Measurements from ENCODE around the gene RNU5B-1.

The RNU5B-1 gene

DNA sequence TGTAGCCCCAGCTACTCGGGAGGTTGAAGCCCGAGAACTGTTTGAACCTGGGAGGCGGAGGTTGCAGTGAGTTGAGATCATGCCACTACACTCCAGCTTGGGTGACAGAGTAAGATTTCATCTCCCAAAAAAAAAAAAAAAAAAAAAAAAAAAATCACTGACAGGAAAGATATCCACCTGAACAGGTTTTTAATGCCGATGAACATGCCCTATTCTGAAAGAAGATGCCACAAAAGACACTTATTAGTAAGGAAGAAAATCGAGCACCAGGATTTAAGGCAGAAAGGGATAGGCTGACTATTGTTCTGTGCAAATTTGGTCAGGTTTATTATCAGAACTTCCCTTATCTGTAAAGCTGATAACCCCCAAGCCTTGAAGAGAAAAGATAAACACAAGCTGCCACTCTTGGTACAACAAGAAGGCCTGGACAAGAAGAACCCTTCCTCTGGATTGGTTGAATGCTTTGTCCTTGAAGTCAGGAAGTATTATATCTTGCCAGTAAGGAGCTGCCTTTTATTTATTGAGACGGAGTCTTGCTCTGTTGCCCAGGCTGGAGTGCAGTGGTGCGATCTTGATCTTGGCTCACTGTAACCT lies 15.1 kb upstream of the RNU5B-1 start:
- DNase-seq = no peak

DNA sequence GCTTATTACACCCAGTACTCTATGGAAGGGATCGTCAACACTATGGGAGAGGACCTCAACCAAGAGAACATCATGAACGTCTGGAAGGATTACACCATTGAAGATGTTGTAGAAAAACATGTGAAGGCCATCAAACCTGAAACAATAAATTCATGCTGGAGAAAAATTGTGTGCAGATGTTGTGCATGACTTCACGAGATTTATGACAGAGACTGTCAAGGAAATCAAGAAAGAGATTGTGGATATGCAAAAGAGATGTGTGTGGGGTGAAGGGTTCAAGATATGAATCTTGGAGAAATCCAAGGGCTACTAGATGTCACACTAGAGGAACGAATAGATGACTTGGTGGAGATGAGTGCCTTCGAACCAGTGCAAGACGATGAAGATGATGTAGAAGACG lies 14.2 kb upstream of the RNU5B-1 start:
- DNase-seq = no peak

DNA sequence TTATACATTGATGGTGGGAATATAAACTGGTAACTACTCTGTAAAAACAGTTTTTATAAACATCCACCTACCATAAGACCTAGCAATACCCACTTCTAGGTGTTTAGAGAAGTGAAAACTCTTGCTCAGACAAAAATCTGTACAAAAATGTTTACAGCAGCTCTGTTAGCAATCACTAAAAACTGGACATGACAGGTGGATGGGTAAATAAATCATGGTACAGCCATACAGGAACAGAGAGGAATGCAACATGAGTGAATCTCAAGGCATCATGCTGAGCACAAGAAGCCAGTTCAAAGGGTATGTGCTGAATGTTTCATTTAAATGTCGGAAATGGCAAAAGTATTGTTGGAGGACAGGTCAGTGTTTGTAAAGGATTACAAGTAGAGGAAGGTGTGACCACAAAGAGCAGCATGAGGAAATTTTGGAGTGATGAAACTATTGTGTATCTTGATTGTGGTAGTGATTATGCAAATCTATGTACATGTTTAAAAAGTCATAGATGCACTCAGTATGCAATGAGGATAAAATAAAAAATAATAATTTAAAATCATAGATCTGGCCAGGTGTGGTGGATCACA lies 11.4 kb upstream of the RNU5B-1 start:
- DNase-seq = no peak

DNA sequence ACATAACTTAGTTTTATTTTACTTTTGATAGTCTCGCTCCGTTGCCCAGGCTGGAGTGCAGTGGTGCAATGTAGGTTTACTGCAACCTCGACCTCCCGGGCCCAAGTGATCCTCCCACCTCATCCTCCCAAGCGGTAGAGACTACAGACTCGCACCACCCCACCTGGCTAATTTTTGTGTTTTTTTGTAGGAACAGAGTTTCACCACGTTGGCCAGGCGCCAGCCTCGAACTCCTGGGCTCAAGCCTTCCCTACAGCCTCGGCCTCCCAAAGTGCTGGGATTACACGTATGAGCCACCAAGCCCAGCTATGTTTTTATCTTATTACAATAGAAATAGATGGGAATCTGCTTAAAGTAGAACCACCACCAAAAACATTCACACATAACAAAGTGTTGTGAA lies 5.7 kb upstream of the RNU5B-1 start:
- DNase-seq = no peak

DNA sequence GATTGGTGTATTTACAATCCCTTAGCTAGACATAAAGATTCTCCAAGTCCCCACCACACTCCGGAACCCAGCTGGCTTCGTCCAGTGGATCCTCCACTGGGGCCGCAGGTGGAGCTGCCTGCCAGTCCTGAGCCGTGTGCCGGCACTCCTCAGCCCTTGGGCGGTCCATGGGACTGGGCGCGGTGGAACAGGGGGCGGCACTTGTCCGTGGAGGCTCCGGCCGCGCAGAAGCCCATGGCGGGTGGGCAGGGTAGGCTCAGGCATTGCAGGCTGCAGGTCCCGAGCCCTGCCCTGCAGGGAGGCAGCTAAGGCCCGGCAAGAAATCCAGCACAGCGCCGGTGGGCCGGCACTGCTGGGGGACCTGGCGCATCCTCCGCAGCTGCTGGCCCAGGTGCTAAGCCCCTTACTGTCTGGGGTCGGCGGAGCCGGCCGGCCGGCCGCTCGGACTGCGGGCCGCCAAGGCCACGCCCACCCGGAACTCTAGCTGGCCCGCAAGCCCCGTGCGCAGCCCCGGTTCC lies 3.5 kb upstream of the RNU5B-1 start:
- no peak for DNase-seq

DNA sequence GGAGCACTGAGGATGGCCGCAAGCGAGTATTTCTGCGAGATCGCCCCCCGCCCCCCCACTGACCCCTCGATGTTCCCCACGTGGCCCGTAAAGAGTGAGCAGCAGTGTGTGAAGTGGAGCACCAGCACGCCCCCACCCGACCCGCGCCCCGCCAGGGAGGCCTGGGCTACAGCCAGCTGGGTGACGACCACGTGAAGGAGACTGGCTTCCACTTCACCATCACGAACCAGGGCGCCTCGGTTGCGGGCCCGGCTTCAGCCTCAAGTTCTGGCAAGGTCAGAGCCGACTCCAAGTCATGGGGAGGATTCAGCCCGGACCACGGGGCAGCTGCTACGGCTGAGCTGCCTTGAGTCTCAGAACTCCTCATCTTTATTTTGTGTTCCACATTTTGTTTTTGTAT lies 2.4 kb upstream of the RNU5B-1 start:
- DNase-seq = no peak

DNA sequence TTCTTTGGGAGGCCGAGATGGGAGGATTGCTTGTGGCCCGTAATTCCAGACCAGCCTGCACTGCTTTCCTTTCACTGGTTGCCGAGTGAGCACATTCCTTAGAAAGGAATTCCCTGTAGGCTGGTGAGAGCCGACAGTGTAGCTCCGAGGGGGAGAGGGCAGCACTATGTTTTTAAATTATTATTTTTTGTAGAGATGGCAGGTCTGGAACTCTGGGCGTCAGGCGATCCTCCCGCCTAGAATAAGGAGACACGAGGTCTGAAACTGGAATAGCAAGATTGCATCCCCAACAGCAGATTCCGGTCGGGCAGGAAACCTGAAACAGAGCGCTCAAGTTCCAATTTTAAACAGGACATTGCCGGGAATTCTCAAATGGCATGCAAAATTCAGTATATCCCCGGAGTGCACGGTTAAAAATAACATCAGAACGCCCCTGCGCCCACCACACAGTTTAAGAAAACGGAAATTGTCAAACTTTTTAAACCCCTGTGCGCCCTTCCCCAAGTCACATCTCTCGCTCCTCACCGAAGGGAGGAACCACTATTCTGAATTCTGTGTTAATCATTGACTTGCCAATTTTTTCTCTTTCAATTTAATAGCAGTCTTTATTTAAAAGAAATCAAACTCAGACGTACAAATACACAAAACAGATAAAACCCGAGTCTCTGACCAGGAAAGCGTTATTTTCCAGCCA lies 643 bp upstream of the RNU5B-1 start:
- DNase-seq = peak; percentile 29

DNA sequence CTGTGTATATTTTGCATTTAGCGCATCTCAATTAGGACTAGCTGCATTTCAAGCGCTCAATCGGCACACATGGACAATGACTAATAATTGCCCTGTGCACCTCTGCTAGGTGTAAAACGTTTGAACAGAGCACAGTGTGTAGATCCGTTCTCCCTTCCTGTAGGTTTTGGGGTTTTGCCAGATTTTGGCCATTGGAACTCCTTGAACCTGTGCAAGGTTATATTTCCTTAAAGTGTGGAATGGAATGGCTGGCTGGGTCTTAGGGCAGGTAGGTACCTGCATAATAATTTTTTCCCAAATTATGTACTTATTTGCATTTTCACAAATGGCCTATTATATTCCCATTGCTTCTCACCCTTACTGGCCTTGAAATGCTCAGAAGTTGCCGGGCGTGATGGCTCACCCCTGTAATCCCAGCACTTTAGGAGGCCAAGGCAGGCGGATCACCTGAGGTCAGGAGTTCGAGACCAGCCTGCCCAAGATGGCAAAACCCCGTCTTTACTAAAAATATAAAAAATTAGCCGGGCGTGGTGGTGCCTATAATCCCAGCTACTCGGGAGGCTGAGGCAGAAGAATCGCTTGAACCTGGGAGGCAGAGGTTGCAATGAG lies 777 bp downstream of the RNU5B-1 start:
- no peak for DNase-seq

DNA sequence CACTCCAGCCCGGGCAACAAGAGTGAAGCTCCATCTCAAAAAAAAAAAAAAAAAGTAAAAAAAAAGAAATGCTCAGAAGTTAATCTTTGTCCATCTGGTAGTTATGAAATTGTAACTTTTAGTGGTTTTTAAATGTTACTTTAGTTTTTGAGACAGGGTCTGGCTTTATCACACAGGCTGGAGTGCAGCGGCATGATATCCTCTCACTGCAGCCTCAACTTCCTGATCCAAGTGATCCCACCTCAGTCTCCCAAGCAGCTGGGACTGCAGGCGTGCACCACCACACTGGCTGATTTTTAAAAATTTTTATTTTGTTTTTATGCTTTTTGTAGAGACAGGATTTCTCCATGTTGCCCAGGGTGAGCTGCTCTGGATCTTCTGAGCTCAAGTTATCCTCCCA lies 1.3 kb downstream of the RNU5B-1 start:
- no peak for DNase-seq

DNA sequence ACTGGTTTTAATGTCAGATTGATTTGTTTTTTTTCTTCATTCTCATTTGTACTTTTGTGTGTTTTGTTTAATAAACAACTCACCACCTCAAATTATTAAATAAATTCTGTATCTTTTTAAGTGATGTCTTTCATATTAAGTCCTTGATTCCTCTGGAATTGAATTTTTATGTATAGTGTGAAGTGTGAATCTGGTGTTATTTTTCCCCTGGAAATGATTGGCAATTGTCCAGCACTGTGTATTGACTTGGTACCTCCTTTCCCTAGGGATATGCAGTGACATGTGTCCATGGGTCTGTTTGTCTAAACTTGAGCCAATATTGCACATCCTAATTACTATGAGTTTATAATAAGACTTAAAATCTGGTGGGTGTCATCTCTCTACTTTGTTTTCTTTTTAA lies 2.1 kb downstream of the RNU5B-1 start:
- DNase-seq = no peak

DNA sequence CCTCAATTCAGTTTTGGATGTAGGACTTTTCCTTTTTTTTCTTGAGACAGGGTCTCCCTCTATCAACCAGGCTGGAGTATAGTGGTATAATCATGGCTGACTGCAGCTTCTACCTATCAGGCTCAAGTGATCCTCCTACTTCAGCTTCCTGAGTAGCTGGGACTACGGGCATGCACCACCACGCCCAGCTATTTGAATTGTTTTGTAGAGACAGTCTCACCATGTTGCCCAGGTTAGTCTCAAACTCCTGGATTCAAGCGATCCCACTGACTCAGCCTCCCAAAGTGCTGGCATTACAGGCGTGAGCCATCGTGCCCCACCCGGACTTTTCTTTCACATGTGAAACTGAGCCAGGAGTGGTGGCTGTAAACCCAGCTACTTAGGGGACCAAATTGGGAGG lies 3.5 kb downstream of the RNU5B-1 start:
- no peak for DNase-seq

DNA sequence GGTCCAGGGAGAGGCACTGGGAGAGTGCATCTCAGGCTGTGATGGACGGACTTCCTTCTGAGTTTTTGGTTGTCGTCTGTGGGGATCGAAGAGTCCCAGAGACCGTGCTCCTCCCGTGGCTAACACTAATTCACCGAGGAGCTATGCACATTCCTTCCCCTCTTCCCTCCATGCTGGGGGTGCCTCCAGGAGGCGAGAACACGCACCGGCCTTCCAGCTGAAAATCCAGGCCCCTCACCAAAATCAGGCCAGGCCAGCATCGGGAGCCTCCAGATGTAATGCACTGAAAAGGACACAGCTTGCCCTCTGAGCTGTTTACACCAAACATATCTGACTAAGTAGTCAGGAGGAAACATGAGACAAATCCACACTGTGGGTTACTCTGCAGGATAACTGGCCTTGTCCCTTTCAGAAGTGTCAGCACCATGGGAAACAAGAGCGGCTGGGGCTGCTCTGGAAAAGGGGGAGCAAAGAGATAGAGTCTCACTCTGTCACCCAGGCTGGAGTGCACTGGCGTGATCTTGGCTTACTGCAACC lies 5.5 kb downstream of the RNU5B-1 start:
- no peak for DNase-seq

DNA sequence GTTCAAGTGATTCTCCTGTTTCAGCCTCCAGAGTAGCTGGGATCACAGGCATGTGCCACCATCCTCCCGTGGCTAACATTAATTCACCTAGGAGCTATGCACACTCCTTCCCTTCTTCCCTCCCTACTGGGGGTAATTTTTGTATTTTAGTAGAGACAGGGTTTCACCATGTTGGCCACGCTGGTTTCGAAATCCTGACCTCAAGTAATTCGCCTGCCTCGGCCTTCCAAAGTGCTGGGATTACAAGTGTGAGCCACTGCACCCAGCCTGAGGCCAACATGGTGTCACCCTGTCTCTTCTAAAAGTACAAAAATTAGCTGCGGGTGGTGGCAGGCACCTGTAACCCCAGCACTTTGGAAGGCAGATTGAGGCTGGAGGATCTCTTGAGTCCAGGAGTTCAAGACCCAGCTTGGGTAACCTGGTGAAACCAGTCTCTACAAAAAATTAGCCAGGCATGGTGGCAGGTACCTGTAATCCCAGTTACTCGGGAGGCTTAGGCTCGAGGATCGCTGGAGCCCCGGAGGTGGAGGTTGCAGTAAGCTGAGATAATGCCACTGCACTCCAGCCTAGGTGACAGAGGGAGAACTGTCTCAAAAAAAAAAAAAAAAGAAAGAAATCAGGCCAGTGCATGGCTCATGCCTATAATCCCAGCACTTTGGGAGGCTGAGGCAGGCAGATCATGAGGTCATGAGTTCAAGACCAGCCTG lies 6.1 kb downstream of the RNU5B-1 start:
- DNase-seq = no peak

DNA sequence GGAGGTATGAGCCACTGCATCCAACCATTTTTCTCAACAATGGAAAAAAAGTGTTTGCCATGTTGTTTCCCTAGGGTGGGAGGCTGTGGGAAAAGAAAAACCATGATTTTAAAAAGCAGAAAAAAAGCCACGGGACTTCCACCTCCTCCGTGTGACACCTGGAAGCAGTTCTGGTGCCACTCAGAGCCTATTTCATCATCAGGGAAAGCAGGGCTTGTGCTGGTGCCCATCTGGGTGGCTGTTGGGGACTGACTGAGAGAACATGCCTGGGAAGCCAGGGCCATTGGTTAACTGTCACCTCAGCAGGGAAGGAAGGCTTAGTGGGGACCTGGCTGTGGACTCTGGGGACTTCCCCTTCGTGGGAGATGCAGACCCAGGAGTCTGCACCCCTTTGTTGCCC lies 7.3 kb downstream of the RNU5B-1 start:
- DNase-seq = no peak

DNA sequence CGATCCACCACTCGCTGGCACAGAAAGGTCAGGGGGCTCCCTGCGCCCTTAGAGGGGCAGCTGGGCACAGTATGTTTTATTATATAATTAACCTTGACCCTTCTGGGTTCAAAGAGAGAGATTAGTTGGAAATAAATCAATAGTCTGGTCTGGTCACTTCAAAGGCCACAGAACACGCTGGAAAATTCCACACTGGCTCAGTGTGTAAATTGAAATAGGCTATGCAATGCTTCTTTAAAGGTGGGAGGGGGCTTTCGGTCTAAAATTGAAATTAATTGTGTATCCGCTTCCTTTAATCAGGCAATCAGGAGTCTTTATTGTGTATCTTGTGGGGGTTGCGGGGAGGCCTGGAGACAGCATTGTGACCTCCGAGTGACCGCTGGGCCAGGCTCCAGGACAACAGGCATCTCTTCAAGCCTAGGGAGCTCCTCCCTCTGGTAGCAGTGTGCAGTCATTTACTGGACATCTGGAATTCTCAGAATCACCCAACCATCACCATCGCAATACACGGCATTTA lies 8.0 kb downstream of the RNU5B-1 start:
- no peak for DNase-seq

DNA sequence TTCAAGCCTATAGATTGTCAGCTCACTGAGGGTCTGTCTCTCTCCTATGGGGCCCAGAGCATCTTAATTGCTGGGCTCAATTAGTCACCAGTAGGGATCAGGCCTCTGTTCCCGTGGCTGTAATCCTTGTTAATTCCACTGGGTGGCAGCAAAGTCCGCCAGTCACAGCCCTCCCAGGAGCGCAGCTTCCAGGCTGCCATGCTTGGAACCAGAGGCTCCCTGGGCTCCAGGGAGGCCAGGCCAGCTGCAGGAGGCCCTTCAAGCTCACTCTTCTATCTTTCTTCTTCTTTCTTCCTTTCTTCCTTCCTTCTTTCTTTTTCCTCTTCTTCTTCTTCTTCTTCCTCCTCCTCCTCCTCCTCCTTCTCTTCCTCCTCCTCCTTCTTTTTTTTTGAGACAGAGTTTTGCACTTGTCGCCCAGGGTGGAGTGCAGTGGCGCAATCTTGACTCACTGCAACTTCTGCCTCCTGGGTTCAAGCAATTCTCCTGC lies 14.4 kb downstream of the RNU5B-1 start:
- peak; percentile 62 for DNase-seq

DNA sequence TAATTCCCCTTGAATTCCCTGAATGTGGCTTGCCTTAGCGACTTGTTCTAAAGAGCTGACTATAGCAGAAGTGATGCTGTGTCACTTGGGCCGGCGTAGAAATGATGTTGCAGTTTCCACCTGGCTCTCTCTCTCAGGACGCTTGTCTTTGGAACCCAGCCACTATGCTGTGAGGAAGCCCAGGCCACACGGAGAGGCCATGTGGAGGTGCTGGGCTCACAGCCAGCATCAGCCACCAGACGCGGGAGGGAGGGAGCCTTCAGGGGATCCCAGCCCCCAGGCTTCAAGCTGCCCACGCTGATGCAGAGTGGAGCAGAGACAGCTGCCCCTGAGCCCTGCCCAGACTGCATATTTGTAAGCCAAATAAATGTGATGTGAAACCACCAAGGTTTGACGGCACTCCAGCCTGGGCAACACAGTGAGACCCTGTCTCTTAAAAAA lies 18.6 kb downstream of the RNU5B-1 start:
- DNase-seq = no peak

DNA sequence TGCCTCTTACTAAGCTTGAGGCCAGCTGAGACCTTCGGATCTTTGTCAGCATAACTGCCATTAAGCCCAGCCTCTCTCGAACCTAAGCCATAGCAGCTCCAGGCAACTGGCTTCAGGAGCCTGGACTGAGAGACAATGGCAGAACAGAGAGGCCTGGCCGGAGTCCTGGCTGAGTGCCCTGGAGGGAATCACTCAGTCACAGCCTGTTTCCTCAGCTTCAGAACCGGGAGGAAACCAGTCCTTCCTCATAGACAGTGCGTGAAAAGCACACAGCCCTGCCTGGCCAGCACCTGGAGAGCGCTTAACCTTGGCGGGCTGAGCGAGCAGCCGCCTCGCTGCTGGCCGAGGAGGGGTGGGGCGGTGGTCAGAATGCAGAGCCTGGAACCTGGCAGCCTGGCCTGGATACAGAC lies 21.6 kb downstream of the RNU5B-1 start:
- no peak for DNase-seq

DNA sequence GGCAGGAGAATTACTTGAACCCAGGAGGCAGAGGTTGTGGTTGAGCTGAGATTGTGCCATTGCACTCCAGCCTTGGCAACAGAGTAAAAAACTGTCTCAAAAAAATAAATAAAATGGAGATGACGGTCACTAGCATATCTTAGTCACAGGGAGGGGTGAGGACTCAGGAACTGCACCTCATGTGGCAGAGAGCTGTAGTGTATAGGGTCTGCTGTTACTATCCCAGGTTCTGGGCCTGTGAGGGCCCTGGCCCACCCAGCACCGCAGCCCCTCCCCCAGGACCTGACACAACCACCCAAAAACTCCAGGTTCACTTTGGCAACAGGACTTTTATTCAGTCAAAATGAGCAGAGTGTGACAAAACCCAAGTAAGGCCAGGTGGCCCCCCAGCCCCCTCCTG lies 22.3 kb downstream of the RNU5B-1 start:
- DNase-seq = no peak

DNA sequence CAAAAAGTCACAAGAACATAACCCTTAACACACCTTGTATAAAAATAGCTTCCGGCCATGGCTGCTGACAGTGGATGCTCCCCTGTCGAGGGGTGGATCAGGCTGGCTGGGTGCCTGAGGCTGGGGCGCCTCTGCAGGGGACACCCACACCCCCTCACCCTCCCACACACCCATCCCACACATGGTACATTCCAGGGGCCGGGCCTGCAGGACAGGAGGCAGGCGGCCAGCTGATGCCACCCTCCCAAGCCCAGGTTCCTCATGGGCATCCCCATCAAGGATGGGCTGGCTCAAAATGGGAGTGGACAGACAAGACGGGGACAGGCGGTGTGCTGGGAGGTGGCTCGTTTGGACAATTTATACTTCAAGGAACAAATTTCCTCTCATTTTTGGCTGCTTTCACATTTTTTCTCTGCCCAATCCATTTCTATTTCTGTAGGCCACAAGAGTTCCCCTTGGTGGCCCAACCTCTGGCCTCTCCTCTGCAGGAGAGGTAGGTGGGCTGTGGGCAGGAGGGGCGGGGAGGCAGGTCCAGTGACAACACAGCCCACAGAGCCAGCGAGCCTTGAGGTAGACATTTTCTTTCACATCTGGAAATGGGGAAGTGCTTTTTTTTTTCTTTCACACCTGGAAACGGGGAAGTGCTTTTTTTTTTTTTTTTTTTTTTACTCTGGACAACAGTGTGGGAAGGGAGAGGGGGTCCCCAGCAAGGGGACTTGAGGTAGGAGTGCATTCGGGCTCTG lies 23.3 kb downstream of the RNU5B-1 start:
- no peak for DNase-seq

DNA sequence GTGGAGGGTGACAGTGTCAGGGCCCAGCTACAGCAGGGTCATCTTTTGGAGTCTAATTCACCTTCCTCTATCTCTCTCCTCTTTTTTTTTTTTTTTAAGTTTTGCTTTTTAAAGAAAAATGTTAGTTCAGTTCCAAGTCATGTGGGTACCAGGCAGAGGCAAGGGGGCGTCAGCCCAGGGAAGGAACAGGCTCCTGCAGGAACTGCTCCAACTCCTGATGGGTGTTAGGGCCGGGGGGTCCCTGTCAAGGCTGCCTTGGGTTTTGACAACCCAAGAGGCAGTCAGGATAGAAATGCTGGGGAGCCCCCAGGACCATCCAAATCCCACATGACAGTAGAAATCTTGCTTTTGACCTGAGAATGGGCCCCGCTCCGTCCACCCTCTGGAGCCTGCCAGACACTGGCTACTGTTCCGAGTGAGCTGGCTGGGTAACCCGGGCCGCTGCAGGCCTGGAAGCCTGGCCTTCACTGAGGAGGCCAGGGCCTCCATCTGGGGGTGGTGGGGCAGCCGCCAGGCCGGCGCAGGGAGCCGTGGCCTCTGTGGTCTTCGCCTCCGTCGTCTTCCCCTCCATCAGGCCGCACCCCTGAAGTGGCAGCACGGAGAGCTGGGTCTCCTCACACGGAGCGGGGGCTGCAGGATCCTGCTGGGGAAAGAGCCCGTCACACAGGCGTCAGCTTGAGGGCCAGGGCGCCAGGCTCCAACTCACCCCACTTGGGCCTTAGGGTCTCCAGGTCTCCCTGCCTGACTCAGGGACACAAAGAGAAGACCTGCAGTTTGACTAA lies 24.2 kb downstream of the RNU5B-1 start:
- no peak for DNase-seq
